Testis (tissue), 2 donors: ENCODE results near the gene KLF13.

Source experiments
- POLR2A ChIP-seq: fragments of 450-650 bp; IDR thresholded peaks from one replicate; pipeline ENCODE4 v1.6.1; 2017; ENCODE audit warnings: antibody characterized with exemption, mild to moderate bottlenecking, moderate library complexity
- TF ChIP-seq, protein P1 (sequence below), 3 experiments: fragments of 450-650 bp in 2 of 3; fragments of 200-600 bp in 1 of 3; sonication (generic) in 1 of 3; IDR thresholded peaks; one replicate each; pipeline ENCODE4 v1.5.1; 2016 to 2019; ENCODE audit warnings: antibody characterized with exemption in 3 of 3, mild to moderate bottlenecking in 2 of 3, moderate library complexity in 1 of 3

GRCh38 chr15:31387092-31387478, 60.5 kb downstream of the KLF13 start:
- TF ChIP-seq, protein P1, sequence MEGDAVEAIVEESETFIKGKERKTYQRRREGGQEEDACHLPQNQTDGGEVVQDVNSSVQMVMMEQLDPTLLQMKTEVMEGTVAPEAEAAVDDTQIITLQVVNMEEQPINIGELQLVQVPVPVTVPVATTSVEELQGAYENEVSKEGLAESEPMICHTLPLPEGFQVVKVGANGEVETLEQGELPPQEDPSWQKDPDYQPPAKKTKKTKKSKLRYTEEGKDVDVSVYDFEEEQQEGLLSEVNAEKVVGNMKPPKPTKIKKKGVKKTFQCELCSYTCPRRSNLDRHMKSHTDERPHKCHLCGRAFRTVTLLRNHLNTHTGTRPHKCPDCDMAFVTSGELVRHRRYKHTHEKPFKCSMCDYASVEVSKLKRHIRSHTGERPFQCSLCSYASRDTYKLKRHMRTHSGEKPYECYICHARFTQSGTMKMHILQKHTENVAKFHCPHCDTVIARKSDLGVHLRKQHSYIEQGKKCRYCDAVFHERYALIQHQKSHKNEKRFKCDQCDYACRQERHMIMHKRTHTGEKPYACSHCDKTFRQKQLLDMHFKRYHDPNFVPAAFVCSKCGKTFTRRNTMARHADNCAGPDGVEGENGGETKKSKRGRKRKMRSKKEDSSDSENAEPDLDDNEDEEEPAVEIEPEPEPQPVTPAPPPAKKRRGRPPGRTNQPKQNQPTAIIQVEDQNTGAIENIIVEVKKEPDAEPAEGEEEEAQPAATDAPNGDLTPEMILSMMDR (IDR thresholded peaks at IDR 0.05): no peak
- TF ChIP-seq POLR2A: no peak
